ENCODE measurements around the gene PLSCR1. TPM values are rescaled to one million over a fixed set of nuclear protein-coding genes. Genes with fewer than 3 reads are reported as not detected.
"Not testable (repeated sequence)": the region's sequence is repeated elsewhere in the genome, so short reads cannot be mapped to it uniquely, and the experiment has no call there.

Gene PLSCR1
- total RNA-seq, 2 donors from 2014 or later: 189 to 250 TPM

GRCh38 chr3:146529021-146529420, 15.4 kb downstream of the PLSCR1 start:
- no peaks in the 10 kb centered on the region for H3K27me3 ChIP-seq (ENCODE audit: control insufficient read depth, insufficient read depth, low read length, poor library complexity, severe bottlenecking)
- H3K27ac Mint-ChIP-seq: no peak overlapping the region
- H3K4me1 ChIP-seq (ENCODE audit: control insufficient read depth, insufficient read depth, low read length): peaks cover 7% of the 10 kb centered on the region
- peaks cover 71% of the 10 kb centered on the region for H3K36me3 Mint-ChIP-seq (ENCODE audit: low read depth)
- H3K9me3 Mint-ChIP-seq: no peaks in the 10 kb centered on the region
- no peak overlapping the region for H3K4me3 ChIP-seq (ENCODE audit: low read length)
- peaks cover 94% of the 10 kb centered on the region for H3K36me3 ChIP-seq (ENCODE audit: control insufficient read depth, insufficient read depth, low read length)
- WGBS, 2 experiments (ENCODE audit: insufficient coverage in 1 of 2, insufficient read length in 1 of 2): 97 to 100% methylated on average over 1 of the region's 2 CpGs
- no peak for TF ChIP-seq CTCF (conservative IDR thresholded peaks at IDR 0.05)
- H3K4me1 Mint-ChIP-seq: peaks cover 16% of the 10 kb centered on the region
- DNase-seq: no peak
- no peak overlapping the region for H3K9ac ChIP-seq (ENCODE audit: extremely low read depth, low read length, poor library complexity, severe bottlenecking)
- no peak overlapping the region for H3K4me3 Mint-ChIP-seq
- H3K9me3 ChIP-seq (ENCODE audit: control insufficient read depth, low read length): peaks cover 5% of the 10 kb centered on the region
- H3K27me3 Mint-ChIP-seq (ENCODE audit: insufficient read depth): no peaks in the 10 kb centered on the region
- H3K27ac ChIP-seq (ENCODE audit: low read depth, low read length): no peak overlapping the region

- no peaks in the 10 kb centered on the region for H3K9me3 ChIP-seq (ENCODE audit: control insufficient read depth, low read length)
- no peaks in the 10 kb centered on the region for H3K27me3 ChIP-seq (ENCODE audit: control insufficient read depth, insufficient read depth, low read length, poor library complexity, severe bottlenecking)
- no peak overlapping the region for H3K4me3 Mint-ChIP-seq
- DNase-seq: no peak
- H3K4me1 ChIP-seq (ENCODE audit: control insufficient read depth, insufficient read depth, low read length): peaks cover 17% of the 10 kb centered on the region
- no peak overlapping the region for H3K4me3 ChIP-seq (ENCODE audit: low read length)
- no peaks in the 10 kb centered on the region for H3K9me3 Mint-ChIP-seq
- no peak overlapping the region for H3K27ac ChIP-seq (ENCODE audit: low read depth, low read length)
- WGBS, 2 experiments (ENCODE audit: insufficient coverage in 1 of 2, insufficient read length in 1 of 2): 93 to 100% methylated on average over 1 to 2 of the region's 2 CpGs
- peaks cover 44% of the 10 kb centered on the region for H3K4me1 Mint-ChIP-seq
- H3K27me3 Mint-ChIP-seq (ENCODE audit: insufficient read depth): no peaks in the 10 kb centered on the region
- no peak for TF ChIP-seq CTCF (conservative IDR thresholded peaks at IDR 0.05)
- H3K36me3 ChIP-seq (ENCODE audit: control insufficient read depth, insufficient read depth, low read length): peaks cover 88% of the 10 kb centered on the region
- H3K9ac ChIP-seq (ENCODE audit: extremely low read depth, low read length, poor library complexity, severe bottlenecking): no peak overlapping the region
- peak overlapping the region; percentile 55 for H3K27ac Mint-ChIP-seq
- peaks cover 74% of the 10 kb centered on the region for H3K36me3 Mint-ChIP-seq (ENCODE audit: low read depth)
Observed at GRCh38 chr3:146524961-146525360, 19.4 kb downstream of the PLSCR1 start.

GRCh38 chr3:146523531-146523930, 20.9 kb downstream of the PLSCR1 start:
- no peaks in the 10 kb centered on the region for H3K27me3 Mint-ChIP-seq (ENCODE audit: insufficient read depth)
- peaks cover 47% of the 10 kb centered on the region for H3K4me1 Mint-ChIP-seq
- H3K9me3 ChIP-seq (ENCODE audit: control insufficient read depth, low read length): no peaks in the 10 kb centered on the region
- peak overlapping the region; percentile 2 for H3K9ac ChIP-seq (ENCODE audit: extremely low read depth, low read length, poor library complexity, severe bottlenecking)
- no peak for DNase-seq
- H3K27ac ChIP-seq (ENCODE audit: low read depth, low read length): no peak overlapping the region
- H3K4me1 ChIP-seq (ENCODE audit: control insufficient read depth, insufficient read depth, low read length): peaks cover 22% of the 10 kb centered on the region
- H3K4me3 ChIP-seq (ENCODE audit: low read length): peak overlapping the region; percentile 37
- peak overlapping the region; percentile 93 for H3K27ac Mint-ChIP-seq
- H3K36me3 ChIP-seq (ENCODE audit: control insufficient read depth, insufficient read depth, low read length): peaks cover 88% of the 10 kb centered on the region
- no peaks in the 10 kb centered on the region for H3K9me3 Mint-ChIP-seq
- no peak for TF ChIP-seq CTCF (conservative IDR thresholded peaks at IDR 0.05)
- H3K36me3 Mint-ChIP-seq (ENCODE audit: low read depth): peaks cover 67% of the 10 kb centered on the region
- no peaks in the 10 kb centered on the region for H3K27me3 ChIP-seq (ENCODE audit: control insufficient read depth, insufficient read depth, low read length, poor library complexity, severe bottlenecking)
- 78 to 84% methylated on average over 4 of the region's 4 CpGs for WGBS, 2 experiments (ENCODE audit: insufficient coverage in 1 of 2, insufficient read length in 1 of 2)
- H3K4me3 Mint-ChIP-seq: peak overlapping the region; percentile 37

GRCh38 chr3:146522174-146523158, 21.9 kb downstream of the PLSCR1 start:
- peak; percentile 64 for DNase-seq
- H3K9ac ChIP-seq (ENCODE audit: extremely low read depth, low read length, poor library complexity, severe bottlenecking): peak overlapping the region; percentile 2
- 60 to 80% methylated on average over 15 to 17 of the region's 17 CpGs for WGBS, 2 experiments (ENCODE audit: insufficient coverage in 1 of 2, insufficient read length in 1 of 2)
- not testable (repeated sequence) for H3K9me3 Mint-ChIP-seq; H3K27me3 Mint-ChIP-seq (ENCODE audit: insufficient read depth); H3K9me3 ChIP-seq (ENCODE audit: control insufficient read depth, low read length); H3K27me3 ChIP-seq (ENCODE audit: control insufficient read depth, insufficient read depth, low read length, poor library complexity, severe bottlenecking); H3K27ac ChIP-seq (ENCODE audit: low read depth, low read length)
- peaks cover 22% of the 10 kb centered on the region for H3K4me1 ChIP-seq (ENCODE audit: control insufficient read depth, insufficient read depth, low read length)
- Mint-ChIP-seq H3K4me1 (peaks cover 53% of the 10 kb centered on the region), H3K4me3 (peak overlapping the region; percentile 37), H3K27ac (peak overlapping the region; percentile 93), H3K36me3 (ENCODE audit: low read depth) (peaks cover 61% of the 10 kb centered on the region)
- peak overlapping the region; percentile 37 for H3K4me3 ChIP-seq (ENCODE audit: low read length)
- H3K36me3 ChIP-seq (ENCODE audit: control insufficient read depth, insufficient read depth, low read length): peaks cover 88% of the 10 kb centered on the region

Measured in endodermal cell (in vitro differentiated cells).